ENCODE data around the gene TSPAN6.

DNA sequence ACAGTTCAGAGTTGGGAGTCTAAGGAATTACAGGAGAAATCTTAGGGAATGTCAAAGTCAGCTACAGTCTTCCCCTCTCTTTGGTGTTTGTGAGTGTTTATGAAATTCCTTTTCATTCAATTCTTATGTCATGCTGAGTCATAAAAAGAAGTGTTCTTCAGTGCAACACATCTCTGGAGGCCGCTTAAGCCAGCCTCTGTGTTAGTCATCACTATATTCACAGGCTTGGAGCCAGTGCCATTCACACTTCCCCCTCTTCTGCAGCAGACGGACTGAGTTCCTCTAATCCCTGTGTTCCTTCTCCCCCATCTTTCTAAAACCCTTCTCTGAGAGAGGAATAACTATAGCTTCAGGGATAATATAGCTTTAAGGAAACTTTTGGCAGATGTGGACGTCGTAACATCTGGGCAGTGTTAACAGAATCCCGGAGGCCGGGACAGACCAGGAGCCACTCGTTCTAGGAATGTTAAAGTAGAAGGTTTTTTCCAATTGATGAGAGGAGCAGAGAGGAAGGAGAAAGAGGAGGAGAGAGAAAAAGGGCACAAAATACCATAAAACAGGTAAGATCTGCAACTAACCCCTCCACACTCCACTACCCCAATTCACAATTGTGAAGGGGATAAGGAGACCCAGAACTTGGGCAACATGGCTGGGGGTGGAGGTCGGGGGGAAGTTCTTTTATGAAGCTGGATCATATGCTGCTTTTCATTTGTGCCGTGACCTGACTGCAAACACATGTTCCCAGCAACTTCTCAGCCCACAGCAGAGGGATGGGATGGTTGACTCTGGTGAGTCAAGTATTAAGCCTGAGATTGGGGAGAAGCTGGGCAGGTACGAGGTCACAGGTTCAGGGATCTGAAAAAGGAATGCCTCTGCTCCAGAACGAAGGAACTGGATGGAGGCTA is 7.6 kb upstream of the TSPAN6 start, which contains the start of gene SRPX2:
- no peak for TF ChIP-seq EZH2 (IDR thresholded peaks at IDR 0.05; ENCODE audit: low read length, missing control alignments)
- TF ChIP-seq, protein P1, sequence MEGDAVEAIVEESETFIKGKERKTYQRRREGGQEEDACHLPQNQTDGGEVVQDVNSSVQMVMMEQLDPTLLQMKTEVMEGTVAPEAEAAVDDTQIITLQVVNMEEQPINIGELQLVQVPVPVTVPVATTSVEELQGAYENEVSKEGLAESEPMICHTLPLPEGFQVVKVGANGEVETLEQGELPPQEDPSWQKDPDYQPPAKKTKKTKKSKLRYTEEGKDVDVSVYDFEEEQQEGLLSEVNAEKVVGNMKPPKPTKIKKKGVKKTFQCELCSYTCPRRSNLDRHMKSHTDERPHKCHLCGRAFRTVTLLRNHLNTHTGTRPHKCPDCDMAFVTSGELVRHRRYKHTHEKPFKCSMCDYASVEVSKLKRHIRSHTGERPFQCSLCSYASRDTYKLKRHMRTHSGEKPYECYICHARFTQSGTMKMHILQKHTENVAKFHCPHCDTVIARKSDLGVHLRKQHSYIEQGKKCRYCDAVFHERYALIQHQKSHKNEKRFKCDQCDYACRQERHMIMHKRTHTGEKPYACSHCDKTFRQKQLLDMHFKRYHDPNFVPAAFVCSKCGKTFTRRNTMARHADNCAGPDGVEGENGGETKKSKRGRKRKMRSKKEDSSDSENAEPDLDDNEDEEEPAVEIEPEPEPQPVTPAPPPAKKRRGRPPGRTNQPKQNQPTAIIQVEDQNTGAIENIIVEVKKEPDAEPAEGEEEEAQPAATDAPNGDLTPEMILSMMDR (conservative IDR thresholded peaks at IDR 0.05 in 1 of 2, IDR thresholded peaks at IDR 0.05 in 1 of 2; ENCODE audit: low read depth in 1 of 2, low read length in 2 of 2): no peak
